ENCODE measurements around the gene SH3BP2.

SH3BP2 gene

GRCh38 chr4:2820216-2820982, 27.5 kb downstream of the SH3BP2 start:
- DNase-seq: no peak

- DNase-seq: no peak
Observed at GRCh38 chr4:2822461-2823300, 29.8 kb downstream of the SH3BP2 start.

GRCh38 chr4:2823301-2823670, 30.4 kb downstream of the SH3BP2 start:
- no peak for DNase-seq

GRCh38 chr4:2823671-2824328, 30.9 kb downstream of the SH3BP2 start:
- DNase-seq: no peak

DNA sequence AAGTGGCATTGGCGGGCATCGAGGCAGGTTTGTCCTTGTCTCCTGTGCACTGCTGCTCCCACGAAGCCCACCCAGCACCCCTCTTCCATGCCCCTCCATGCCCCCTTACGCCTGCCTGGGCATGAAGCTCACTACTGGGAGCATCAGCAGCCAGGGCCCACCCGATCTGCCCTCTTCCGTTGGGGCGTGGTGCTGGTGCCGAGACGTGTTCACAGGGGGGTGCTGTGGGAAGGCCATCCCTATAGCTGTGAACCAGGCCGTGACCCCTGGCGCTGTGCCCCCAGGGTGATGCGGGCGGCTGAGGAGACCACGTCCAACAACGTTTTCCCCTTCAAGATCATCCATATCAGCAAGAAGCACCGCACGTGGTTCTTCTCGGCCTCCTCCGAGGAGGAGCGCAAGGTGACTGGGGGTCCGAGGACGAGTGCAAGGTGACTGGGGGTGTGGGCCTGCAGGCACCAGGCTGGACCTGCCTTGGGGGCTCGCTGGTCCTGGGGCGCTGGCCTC, 31.5 kb downstream of the SH3BP2 start:
- DNase-seq: no peak

DNA sequence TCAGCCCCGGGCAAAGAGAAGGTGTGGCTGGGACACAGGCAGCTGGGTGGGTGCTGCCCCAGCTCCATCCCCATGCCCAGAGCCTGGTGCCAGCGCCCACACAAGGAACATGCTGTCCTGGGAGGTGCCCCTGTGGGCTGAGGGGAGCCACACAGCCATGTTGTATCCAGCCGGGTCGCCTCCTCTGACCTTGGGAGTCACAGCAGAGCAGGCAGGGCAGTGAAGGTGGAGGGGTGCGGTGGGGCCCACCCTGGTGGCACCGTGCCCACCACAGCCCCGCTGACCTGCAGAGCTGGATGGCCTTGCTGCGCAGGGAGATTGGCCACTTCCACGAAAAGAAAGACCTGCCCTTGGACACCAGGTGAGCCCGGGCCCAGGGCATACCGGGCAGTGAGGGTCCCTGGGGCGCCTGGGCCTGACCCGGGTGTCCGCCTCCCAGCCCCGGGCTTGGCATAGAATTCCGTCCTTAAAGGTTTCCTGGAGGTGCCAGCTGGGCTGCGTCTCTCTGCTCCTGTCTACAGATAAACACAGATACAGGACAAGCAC, 32.0 kb downstream of the SH3BP2 start:
- no peak for DNase-seq

GRCh38 chr4:2825740-2826139, 32.9 kb downstream of the SH3BP2 start:
- DNase-seq: no peak

GRCh38 chr4:2827071-2827873, 34.4 kb downstream of the SH3BP2 start:
- no peak for DNase-seq

DNA sequence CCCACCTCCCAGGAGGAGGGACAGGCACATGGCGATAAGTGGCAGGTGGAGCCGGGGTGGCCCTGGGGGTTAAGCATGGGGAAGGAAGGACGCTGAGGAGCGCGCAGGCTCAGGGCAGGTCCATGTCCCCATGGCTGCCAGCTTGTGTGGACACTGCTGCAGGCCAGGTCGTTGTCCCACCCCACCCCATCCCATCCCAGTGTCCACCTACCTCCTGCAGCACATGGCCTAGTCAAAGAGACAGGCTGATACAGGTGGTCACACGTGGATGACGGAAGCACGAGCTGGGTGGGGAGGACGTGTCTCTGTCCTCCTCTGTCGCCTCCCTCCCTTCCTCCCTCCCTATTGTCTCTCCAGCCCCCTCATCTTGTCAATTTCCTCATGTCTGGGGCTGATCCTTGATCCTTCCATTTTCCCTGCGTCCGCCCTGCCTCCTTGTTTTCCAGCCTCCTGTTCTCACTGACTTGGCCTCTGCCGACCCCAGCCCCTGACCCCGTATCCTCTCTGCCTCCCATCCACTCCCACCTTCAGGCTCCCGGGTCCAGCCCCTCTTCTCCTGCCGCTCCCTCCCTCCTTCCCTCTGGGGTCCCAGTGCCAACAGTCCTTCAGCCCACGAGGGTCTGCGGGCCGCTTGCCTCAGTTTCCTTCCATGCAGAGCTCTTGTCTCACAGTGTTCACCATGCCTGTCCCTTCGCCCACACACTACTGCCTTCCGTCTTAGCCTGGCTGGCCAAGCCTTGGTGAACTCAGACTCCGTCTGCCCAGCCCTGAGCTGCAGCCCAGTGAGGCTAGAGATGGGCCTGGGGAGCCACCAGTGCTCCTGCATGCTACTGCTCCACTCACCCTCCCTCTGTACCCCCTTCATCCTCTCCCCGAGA, 35.2 kb downstream of the SH3BP2 start:
- no peak for DNase-seq

DNA sequence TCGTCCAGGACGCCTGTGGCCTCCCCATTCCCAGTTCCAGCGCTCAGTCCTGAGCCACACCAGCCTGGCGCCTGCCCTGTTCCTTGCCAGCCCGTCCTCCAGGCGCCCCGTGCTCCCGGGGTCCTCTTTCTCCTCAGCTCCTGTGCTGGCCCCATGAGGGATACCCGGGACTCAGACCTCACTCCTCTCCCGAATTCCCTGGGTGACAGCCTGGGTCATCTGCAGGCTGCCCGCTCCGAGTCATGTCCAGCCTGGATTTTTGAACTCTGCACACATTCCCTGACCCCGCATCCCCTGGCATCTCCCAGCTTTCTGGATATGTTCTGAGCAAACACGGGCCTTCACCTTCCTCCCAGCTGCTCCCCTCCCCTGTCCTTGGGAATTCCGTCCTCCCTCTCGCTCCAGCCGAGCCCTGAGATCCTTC, 35.9 kb downstream of the SH3BP2 start:
- no peak for DNase-seq

DNA sequence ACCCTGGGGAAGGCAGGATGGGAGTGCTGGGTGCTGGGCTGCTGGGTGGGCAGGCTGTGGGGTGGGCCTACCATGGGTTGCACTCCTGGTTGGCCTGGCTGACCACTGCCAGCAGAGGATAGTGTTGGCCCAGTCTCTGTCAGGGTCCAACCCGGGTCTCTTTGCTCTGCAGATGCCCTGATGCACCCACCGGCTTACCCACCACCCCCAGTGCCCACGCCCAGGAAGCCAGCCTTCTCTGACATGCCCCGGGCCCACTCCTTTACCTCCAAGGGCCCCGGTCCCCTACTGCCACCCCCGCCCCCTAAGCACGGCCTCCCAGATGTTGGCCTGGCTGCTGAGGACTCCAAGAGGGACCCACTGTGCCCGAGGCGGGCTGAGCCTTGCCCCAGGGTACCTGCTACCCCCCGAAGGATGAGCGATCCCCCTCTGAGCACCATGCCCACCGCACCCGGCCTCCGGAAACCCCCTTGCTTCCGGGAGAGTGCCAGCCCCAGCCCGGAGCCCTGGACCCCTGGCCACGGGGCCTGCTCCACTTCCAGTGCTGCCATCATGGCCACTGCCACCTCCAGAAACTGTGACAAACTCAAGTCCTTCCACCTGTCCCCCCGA, 36.5 kb downstream of the SH3BP2 start:
- no peak for DNase-seq

DNA sequence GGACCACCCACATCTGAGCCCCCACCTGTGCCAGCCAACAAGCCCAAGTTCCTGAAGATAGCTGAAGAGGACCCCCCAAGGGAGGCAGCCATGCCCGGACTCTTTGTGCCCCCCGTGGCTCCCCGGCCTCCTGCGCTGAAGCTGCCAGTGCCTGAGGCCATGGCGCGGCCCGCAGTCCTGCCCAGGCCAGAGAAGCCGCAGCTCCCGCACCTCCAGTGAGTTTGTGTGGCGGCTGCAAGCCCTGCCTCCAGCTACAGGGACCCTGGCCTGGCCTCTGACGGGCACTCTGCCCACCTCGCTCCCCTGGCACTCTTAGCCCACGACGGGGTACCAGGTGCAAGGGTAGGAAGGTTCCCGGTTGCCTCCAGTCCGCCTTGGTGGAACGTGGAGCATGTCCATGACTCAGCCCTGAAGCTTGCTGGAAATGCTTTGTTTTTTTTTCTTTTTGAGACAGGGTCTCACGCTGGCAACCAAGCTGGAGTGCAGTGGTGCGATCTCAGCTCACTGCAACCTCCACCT, 37.1 kb downstream of the SH3BP2 start:
- no peak for DNase-seq

GRCh38 chr4:2830632-2831610, 38.0 kb downstream of the SH3BP2 start:
- no peak for DNase-seq

- DNase-seq: no peak
Observed at GRCh38 chr4:2831611-2832308, 38.9 kb downstream of the SH3BP2 start.

GRCh38 chr4:2832309-2832980, 39.6 kb downstream of the SH3BP2 start:
- no peak for DNase-seq

DNA sequence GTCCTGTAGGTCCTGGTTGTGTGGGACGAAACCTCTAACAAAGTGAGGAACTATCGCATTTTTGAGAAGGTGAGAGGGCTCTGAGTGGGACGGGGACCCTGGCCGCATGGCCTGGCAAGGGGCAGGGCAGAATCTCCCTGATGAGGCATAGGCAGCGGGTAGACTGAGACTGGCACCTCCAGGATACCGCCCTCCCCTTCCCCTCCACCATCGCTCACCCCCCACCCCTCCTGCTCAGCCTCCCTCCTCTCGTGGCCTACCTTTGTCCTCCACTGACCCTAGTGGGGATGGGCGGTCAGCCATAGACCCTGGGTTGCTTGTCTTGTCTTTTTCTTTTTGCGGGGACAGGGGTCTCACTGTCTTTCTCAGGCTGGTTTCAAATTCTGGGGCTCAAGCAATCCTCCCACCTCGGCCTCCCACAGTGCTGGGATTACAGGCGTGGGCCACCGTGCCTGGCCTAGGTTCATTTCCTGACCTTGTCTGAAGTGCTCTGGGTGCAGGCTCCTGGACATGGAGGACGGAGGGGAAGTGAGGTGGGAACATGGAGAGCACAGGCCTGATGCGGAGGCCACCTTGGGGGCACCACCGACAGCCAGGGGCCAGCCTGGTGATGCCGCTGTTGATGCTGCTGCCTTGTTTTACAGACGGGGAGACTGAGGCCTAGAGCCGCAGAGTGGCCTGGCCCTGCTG, 40.2 kb downstream of the SH3BP2 start:
- no peak for DNase-seq

DNA sequence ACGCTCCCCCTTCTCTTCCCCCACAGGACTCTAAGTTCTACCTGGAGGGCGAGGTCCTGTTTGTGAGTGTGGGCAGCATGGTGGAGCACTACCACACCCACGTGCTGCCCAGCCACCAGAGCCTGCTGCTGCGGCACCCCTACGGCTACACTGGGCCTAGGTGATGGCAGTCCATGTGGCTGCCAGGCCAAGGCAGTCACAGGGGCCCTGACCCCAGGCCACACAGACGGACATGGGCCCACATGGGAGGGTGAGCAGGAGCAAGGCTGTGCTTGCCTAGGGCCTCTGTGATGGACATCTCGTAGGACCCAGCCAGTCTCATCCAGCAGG, 40.8 kb downstream of the SH3BP2 start:
- no peak for DNase-seq

Data from CD4-positive, alpha-beta T cell treated with Interleukin-4 for 4 hours (primary cell).